K562 (cell line): ENCODE measurements around the gene CETN2. TPM values are rescaled to one million over a fixed set of nuclear protein-coding genes. Genes with fewer than 3 reads are reported as not detected.

Source experiments
- ATAC-seq: fragments of 200-7000 bp; cut with Tn5 transposase; 3 replicates; pipeline ENCODE4 v1.9.1; 2020; ENCODE audit warnings: moderate library complexity
- BruUV-seq: library from RNA; stranded (reverse); fragments of 400-500 nt; replicated peaks from 2 replicates; lab custom pipeline; 2021; lab: Mats Ljungman, UMichigan
- CTCF ChIA-PET: fragments of 300-600 bp; formaldehyde crosslinking; extraction: SDS; loops from one replicate; lab custom pipeline; 2021; ENCODE audit warnings: low intra/inter-chr PET ratio; lab: Yijun Ruan, JAX
- POLR2A ChIA-PET: fragments of 300-600, 350-650 bp; sonication (Branson Sonifier 250); formaldehyde crosslinking; extraction: SDS; loops from one replicate; lab custom pipeline; 2021; ENCODE audit warnings: antibody characterized with exemption, inconsistent platforms; lab: Yijun Ruan, JAX
- DNase-seq, 4 experiments: peaks; one replicate each; pipeline versions ENCODE4 v3.0.0 to v3.0.0-alpha.2; 2011 to 2018; ENCODE audit warnings: low spot score in 3 of 4, mixed read lengths in 3 of 4; ENCODE audit errors: extremely low read depth in 1 of 4
- FAIRE-seq: peaks from 2 replicates; lab custom pipeline; 2011; peaks lifted over from hg19 to GRCh38; lab: Jason Lieb, UNC
- H2AFZ ChIP-seq: 2 replicates; pipeline ENCODE4 v1.6.0; 2011; ENCODE audit warnings: low read depth, low read length, control low read depth, inconsistent platforms
- H3K27ac ChIP-seq: fragments of 200-600 bp; 3 replicates; pipeline ENCODE4 v1.8.0; 2011; ENCODE audit warnings: low read depth, mild to moderate bottlenecking, control low read depth, inconsistent platforms, low read length, moderate library complexity, mixed read lengths; ENCODE audit errors: extremely low read depth
- H3K27me3 ChIP-seq, 2 experiments: fragments of 300-600 bp in 1 of 2; 2 replicates in 1 of 2; 3 replicates in 1 of 2; pipeline versions ENCODE4 v1.6.0 to v1.8.0; 2011; ENCODE audit warnings: inconsistent platforms in 2 of 2, low read length in 2 of 2, mild to moderate bottlenecking in 1 of 2, mixed read lengths in 1 of 2, moderate library complexity in 1 of 2; ENCODE audit not compliant: control insufficient read depth in 2 of 2, insufficient read depth in 2 of 2
- H3K36me3 ChIP-seq: fragments of 300-600 bp; 3 replicates; pipeline ENCODE4 v1.8.0; 2011; ENCODE audit warnings: mild to moderate bottlenecking, low read length, inconsistent platforms; ENCODE audit not compliant: control insufficient read depth, insufficient read depth
- H3K4me1 ChIP-seq, 2 experiments: fragments of 200-600 bp in 1 of 2; replicated peaks in 1 of 2; 2 replicates in 1 of 2; 3 replicates in 1 of 2; pipeline versions ENCODE4 v1.5.1 to v1.8.0; 2011; ENCODE audit warnings: inconsistent platforms in 2 of 2, low read length in 2 of 2, mild to moderate bottlenecking in 1 of 2, mixed read lengths in 1 of 2, moderate library complexity in 1 of 2; ENCODE audit not compliant: control insufficient read depth in 2 of 2, insufficient read depth in 2 of 2
- H3K4me2 ChIP-seq: 2 replicates; pipeline ENCODE4 v1.6.1; 2011; ENCODE audit warnings: low read length, control low read depth, inconsistent platforms, mixed read lengths; ENCODE audit not compliant: insufficient read depth
- H3K4me3 ChIP-seq: fragments of 200-600 bp; sonication (generic), shearing (Covaris generic); 2 replicates; pipeline ENCODE4 v1.5.1; 2016; ENCODE audit warnings: control low read depth, inconsistent platforms
- H3K79me2 ChIP-seq: fragments of 200-600 bp; 3 replicates; pipeline ENCODE4 v1.8.0; 2011; ENCODE audit warnings: low read length, inconsistent platforms; ENCODE audit not compliant: control insufficient read depth, insufficient read depth
- H3K9ac ChIP-seq, 2 experiments: 2 replicates each; pipeline versions ENCODE4 v1.6.0 to v1.6.1; 2011; ENCODE audit warnings: low read depth in 2 of 2, low read length in 2 of 2, control low read depth in 1 of 2, inconsistent platforms in 1 of 2, mild to moderate bottlenecking in 1 of 2, mixed read lengths in 1 of 2; ENCODE audit not compliant: insufficient read depth in 1 of 2
- H3K9me1 ChIP-seq: one replicate; pipeline ENCODE4 v1.6.0; 2011; ENCODE audit warnings: inconsistent platforms, mild to moderate bottlenecking, low read length, moderate library complexity; ENCODE audit not compliant: control insufficient read depth, insufficient read depth
- H3K9me3 ChIP-seq: replicated peaks from 2 replicates; pipeline ENCODE4 v1.5.1; 2011; ENCODE audit warnings: low read depth, low read length, inconsistent platforms; ENCODE audit not compliant: control insufficient read depth, insufficient read depth
- H4K20me1 ChIP-seq: replicated peaks from 2 replicates; pipeline ENCODE4 v1.6.1; 2011; ENCODE audit warnings: low read length, inconsistent platforms, mixed read lengths; ENCODE audit not compliant: control insufficient read depth, insufficient read depth
- CEBPG ChIP-seq, 3 experiments: fragments of 200-800 bp in 1 of 3; sonication (Bioruptor generic) in 1 of 3; sonication (generic) in 1 of 3; formaldehyde crosslinking in 1 of 3; IDR thresholded peaks in 2 of 3; conservative IDR thresholded peaks in 1 of 3; 2 replicates each; pipeline versions ENCODE4 v1.6.1 to v1.8.0; 2016 to 2022; ENCODE audit warnings: missing compliant biosample characterization in 2 of 3, missing genetic modification characterization in 2 of 3, mild to moderate bottlenecking in 1 of 3, missing genetic modification reagents in 1 of 3
- EP400 ChIP-seq: fragments of 450-650 bp; IDR thresholded peaks from 2 replicates; pipeline ENCODE4 v1.6.1; 2017; ENCODE audit warnings: antibody characterized with exemption, mild to moderate bottlenecking, moderate library complexity
- FOXA3 ChIP-seq, 2 experiments: fragments of 450-650 bp in 1 of 2; sonication (generic) in 1 of 2; formaldehyde crosslinking; IDR thresholded peaks in 1 of 2; conservative IDR thresholded peaks in 1 of 2; 2 replicates each; pipeline versions ENCODE4 v1.4.0 to v1.8.0; 2020 to 2022; ENCODE audit warnings: mild to moderate bottlenecking in 2 of 2, missing genetic modification reagents in 1 of 2
- HNRNPK ChIP-seq: fragments of 200-400 bp; formaldehyde crosslinking; IDR thresholded peaks from one replicate; pipeline ENCODE4 v1.6.1; 2018; ENCODE audit warnings: mild to moderate bottlenecking, low read depth, low read length; ENCODE audit not compliant: poor library complexity, severe bottlenecking
- MXI1 ChIP-seq: IDR thresholded peaks from 2 replicates; pipeline ENCODE4 v1.6.1; 2011; ENCODE audit warnings: low read depth, mild to moderate bottlenecking, improper control_type of control experiment, low read length
- NEUROD1 ChIP-seq: fragments of 150-350 bp; IDR thresholded peaks from 2 replicates; pipeline ENCODE4 v1.6.1; 2014; ENCODE audit warnings: borderline replicate concordance, low read length, low read depth; ENCODE audit not compliant: partially characterized antibody
- PRMT5 ChIP-seq: sonication (generic); formaldehyde crosslinking; IDR thresholded peaks from 2 replicates; pipeline ENCODE4 v1.5.0; 2020; ENCODE audit warnings: missing genetic modification reagents
- RB1 ChIP-seq: fragments of 450-650 bp; IDR thresholded peaks from 2 replicates; pipeline ENCODE4 v1.6.1; 2017; ENCODE audit warnings: low read depth, mild to moderate bottlenecking
- XRCC3 ChIP-seq: fragments of 450-650 bp; IDR thresholded peaks from 2 replicates; pipeline ENCODE4 v1.6.1; 2017; ENCODE audit warnings: mild to moderate bottlenecking, moderate library complexity
- ZNF830 ChIP-seq: fragments of 250-450 bp; sonication (Bioruptor Pico); IDR thresholded peaks from 2 replicates; pipeline ENCODE4 v1.5.0; 2021; ENCODE audit warnings: mild to moderate bottlenecking
- WGBS: fragments of 100-300 bp; shearing (Covaris generic); methylation state at CpG from one replicate; pipeline ENCODE4 v1.1.6; 2016; ENCODE audit warnings: low coverage, mixed read lengths; ENCODE audit not compliant: insufficient coverage; ENCODE audit errors: missing lambda C conversion rate; 5-methylcytosine and 5-hydroxymethylcytosine counted together
- in situ Hi-C: fragments of 300-500 bp; cut with MboI; formaldehyde crosslinking; loops from 4 replicates; pipeline ENCODE4 v1.15.0; 2018; ENCODE audit warnings: inconsistent platforms, mixed read lengths
- intact Hi-C: fragments of 100-400 bp; cut with micrococcal nuclease; formaldehyde crosslinking; loops from 2 replicates; pipeline ENCODE4 v1.14.2; 2022
- polyA plus RNA-seq, 8 experiments: library from polyadenylated mRNA; depleted of rRNA in 4 of 8; stranded (reverse) in 5 of 8; unstranded in 3 of 8; fragments of >200 nt; fragmentation: Nextera tagmentation in 2 of 8; fragmentation: Illumina TruSeq in 1 of 8; extraction: Ambion mirVana in 2 of 8; extraction: Trizol in 1 of 8; gene quantifications; 2 replicates each; pipeline versions ENCODE4 v1.2.1 to v1.2.3, GENCODE V29; 2011 to 2014; ENCODE audit warnings: inconsistent platforms in 1 of 8, missing spikeins in 1 of 8
- total RNA-seq, 7 experiments: library from RNA; depleted of rRNA in 6 of 7; stranded (reverse); fragments of >200 nt in 6 of 7; fragmentation: Illumina TruSeq in 2 of 7; extraction: Trizol in 2 of 7; gene quantifications; 2 replicates each; pipeline versions ENCODE4 v1.2.1 to v1.2.3, GENCODE V29; 2011 to 2021; ENCODE audit warnings: low replicate concordance in 1 of 7

The CETN2 gene
- total and polyA plus RNA-seq, 9 of the 15 experiments (the other 6 are each of a cell fraction or from before 2014, with no cell fraction given), result 16.7 to 37.1 (median 27.6) TPM

GRCh38 chrX:152861826-152862225, 31.3 kb upstream of the CETN2 start:
- no peaks in the 10 kb centered on the region for H3K79me2 ChIP-seq
- ATAC-seq (no peak), DNase-seq (no peak), FAIRE-seq (no peak)
- no peak overlapping the region for H3K27ac ChIP-seq
- WGBS, result 63% methylated on average over 6 of the region's 6 CpGs
- no peak overlapping the region for H3K4me3 ChIP-seq
- no peak overlapping the region for H2AFZ ChIP-seq
- in situ Hi-C loops (no loop called here), intact Hi-C loops (no loop called here)
- no peaks in the 10 kb centered on the region for H3K4me1 ChIP-seq
- no peak for TF ChIP-seq FOXA3 (CRISPR knock-in tag; conservative IDR thresholded peaks at IDR 0.05 in 1 of 2, IDR thresholded peaks at IDR 0.05 in 1 of 2)
- TF ChIP-seq HNRNPK, result no peak
- TF ChIP-seq NEUROD1, result no peak
- TF ChIP-seq PRMT5, result no peak
- TF ChIP-seq XRCC3, result no peak
- no peaks in the 10 kb centered on the region for H3K9me1 ChIP-seq
- no peak overlapping the region for H3K9ac ChIP-seq
- no peak overlapping the region for H3K4me2 ChIP-seq
- H3K27me3 ChIP-seq, result no peaks in the 10 kb centered on the region
- POLR2A ChIA-PET, result no interaction called here
- peaks cover 88% of the 10 kb centered on the region; the same call in 2 of the 3 replicates for H3K36me3 ChIP-seq
- H4K20me1 ChIP-seq, result no peaks in the 10 kb centered on the region
- CTCF ChIA-PET, result no interaction called here
- BruUV-seq, result no TSS peak
- no peaks in the 10 kb centered on the region for H3K9me3 ChIP-seq

GRCh38 chrX:152861116-152861515, 30.6 kb upstream of the CETN2 start:
- Histone ChIP-seq H3K79me2 (no peaks in the 10 kb centered on the region), H3K36me3 (peaks cover 86% of the 10 kb centered on the region; the same call in 2 of the 3 replicates), H3K9me3 (no peaks in the 10 kb centered on the region), H3K4me3 (no peak overlapping the region), H3K9ac (no peak overlapping the region), H4K20me1 (no peaks in the 10 kb centered on the region), H2AFZ (no peak overlapping the region), H3K9me1 (no peaks in the 10 kb centered on the region), H3K27me3 (no peaks in the 10 kb centered on the region), H3K4me2 (no peak overlapping the region), H3K4me1 (no peaks in the 10 kb centered on the region), H3K27ac (no peak overlapping the region)
- no TSS peak for BruUV-seq
- FAIRE-seq (no peak), DNase-seq (no peak), ATAC-seq (no peak)
- intact Hi-C loops (no loop called here), in situ Hi-C loops (no loop called here)
- ChIA-PET POLR2A (no interaction called here), CTCF (no interaction called here)
- 69% methylated on average over 3 of the region's 3 CpGs for WGBS
- no peak for TF ChIP-seq RB1
- no peak for TF ChIP-seq ZNF830 (CRISPR knock-in tag)
- no peak for TF ChIP-seq CEBPG (CRISPR knock-in tag; IDR thresholded peaks at IDR 0.05)
- 0 out of 4 replicates have a peak, but pooled peaks of 1 of the 2 experiments have one; percentile 11 for TF ChIP-seq CEBPG (tag; conservative IDR thresholded peaks at IDR 0.05 in 1 of 2, IDR thresholded peaks at IDR 0.05 in 1 of 2)
- no peak for TF ChIP-seq EP400
- TF ChIP-seq MXI1, result no peak
